Smooth muscle cell (in vitro differentiated cells): ENCODE data around the gene PRAC2. TPM values are rescaled to one million over a fixed set of nuclear protein-coding genes. Genes with fewer than 3 reads are reported as not detected.
A peak's percentile ranks its signal among the peaks of the same experiment; 100 is the strongest.

ENCODE experiments used
- DNase-seq: peaks from one replicate; lab custom pipeline; 2025; ENCODE audit not compliant: unreplicated experiment; lab: John Stamatoyannopoulos, UW
- H2AFZ ChIP-seq: fragments of 200-600 bp; sonication (generic); 2 replicates; pipeline ENCODE4 v1.6.0; 2016; ENCODE audit warnings: antibody characterized with exemption, low read depth, mild to moderate bottlenecking
- H3F3A ChIP-seq: fragments of 200-600 bp; sonication (generic); 2 replicates; pipeline ENCODE4 v1.6.0; 2017; ENCODE audit warnings: antibody characterized with exemption, low read depth
- H3K27ac ChIP-seq: fragments of 200-600 bp; sonication (generic); 2 replicates; pipeline ENCODE4 v1.5.1; 2016; ENCODE audit warnings: low read depth, mild to moderate bottlenecking
- H3K27me3 ChIP-seq: fragments of 200-600 bp; sonication (generic); 2 replicates; pipeline ENCODE4 v1.6.1; 2016; ENCODE audit warnings: low read depth, mild to moderate bottlenecking
- H3K36me3 ChIP-seq: fragments of 200-600 bp; sonication (generic); 2 replicates; pipeline ENCODE4 v1.5.1; 2016; ENCODE audit warnings: low read depth
- H3K4me1 ChIP-seq: fragments of 200-600 bp; sonication (generic); 2 replicates; pipeline ENCODE4 v1.5.1; 2016; ENCODE audit warnings: low read depth
- H3K4me2 ChIP-seq: fragments of 200-600 bp; sonication (generic); 2 replicates; pipeline ENCODE4 v1.6.0; 2016; ENCODE audit warnings: mild to moderate bottlenecking
- H3K4me3 ChIP-seq: fragments of 200-600 bp; sonication (generic); 2 replicates; pipeline ENCODE4 v1.5.1; 2016; ENCODE audit warnings: mild to moderate bottlenecking
- H3K79me2 ChIP-seq: fragments of 200-600 bp; sonication (generic); 2 replicates; pipeline ENCODE4 v1.6.0; 2016; ENCODE audit warnings: low read depth, mild to moderate bottlenecking
- H3K9ac ChIP-seq: fragments of 200-600 bp; sonication (generic); 2 replicates; pipeline ENCODE4 v1.6.0; 2016; ENCODE audit warnings: low read depth
- H3K9me3 ChIP-seq: fragments of 200-600 bp; sonication (generic); replicated peaks from 2 replicates; pipeline ENCODE4 v1.5.1; 2016; ENCODE audit warnings: low read depth
- H4K20me1 ChIP-seq: fragments of 200-600 bp; sonication (generic); 2 replicates; pipeline ENCODE4 v1.6.0; 2016; ENCODE audit warnings: low read depth
- WGBS: methylation state at CpG from one replicate; pipeline ENCODE4 v1.1.7; 2016; ENCODE audit warnings: low lambda C conversion rate; 5-methylcytosine and 5-hydroxymethylcytosine counted together
- polyA plus RNA-seq: library from polyadenylated mRNA; unstranded; fragments of >200 nt; fragmentation: Nextera tagmentation; extraction: Ambion mirVana; gene quantifications from 2 replicates; pipeline ENCODE4 v1.2.1, GENCODE V29; 2016
- total RNA-seq: library from RNA; depleted of rRNA; stranded (reverse); fragments of >200 nt; gene quantifications from 2 replicates; pipeline ENCODE4 v1.2.3, GENCODE V29; 2014
- TF ChIP-seq, protein P1 (sequence below): fragments of 200-600 bp; sonication (generic); IDR thresholded peaks from 2 replicates; pipeline ENCODE4 v1.5.1; 2017; ENCODE audit warnings: borderline replicate concordance, mild to moderate bottlenecking, antibody characterized with exemption; ENCODE audit not compliant: insufficient read depth, poor library complexity, severe bottlenecking

PRAC2 gene
- total and polyA plus RNA-seq, 2 experiments from 2014 or later: 3.5 to 7.8 TPM

DNA sequence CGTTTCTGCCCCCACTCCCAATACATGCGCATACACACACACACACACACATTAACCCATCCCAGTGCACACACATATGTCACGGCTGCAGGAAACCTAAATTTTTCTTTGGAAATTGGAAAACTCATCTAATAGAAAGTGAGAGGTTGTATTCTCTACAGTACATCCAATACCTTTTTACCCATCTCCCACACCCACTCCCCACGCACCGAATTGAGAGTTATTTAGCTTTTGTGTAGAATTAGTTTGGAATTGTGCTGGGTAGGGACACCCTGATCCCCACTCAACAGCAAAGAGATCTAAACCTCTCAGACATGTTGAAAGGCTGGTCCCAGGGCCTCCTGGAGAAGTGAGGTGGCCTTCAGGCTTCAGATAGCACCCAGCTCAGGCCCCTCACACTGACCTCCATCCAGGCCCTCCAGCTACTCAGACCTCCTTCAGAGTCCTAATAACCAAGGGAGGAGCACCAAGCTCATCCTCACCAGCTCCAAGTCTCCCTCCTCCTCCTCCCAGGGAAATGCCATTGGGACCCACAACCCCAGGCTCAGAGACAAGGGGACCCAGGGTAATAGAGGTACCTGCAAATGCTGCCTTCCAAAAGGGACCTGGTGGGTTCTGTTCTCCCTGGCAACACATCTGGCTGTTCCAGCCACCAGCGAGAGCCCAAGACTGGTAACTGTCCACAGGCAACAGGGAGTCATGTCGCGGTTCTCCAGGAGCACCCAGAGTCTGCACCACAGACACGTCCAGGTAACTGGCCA is 4.6 kb downstream of the PRAC2 start:
- no peaks in the 10 kb centered on the region for H3K4me1 ChIP-seq
- H3K4me3 ChIP-seq: peak overlapping the region; percentile 61
- H4K20me1 ChIP-seq: no peaks in the 10 kb centered on the region
- no peaks in the 10 kb centered on the region for H3F3A ChIP-seq
- 51% methylated on average over 9 of the region's 9 CpGs for WGBS
- peaks cover 56% of the 10 kb centered on the region for H3K27me3 ChIP-seq
- H2AFZ ChIP-seq: peak overlapping the region; percentile 96
- H3K27ac ChIP-seq: no peak overlapping the region
- no peaks in the 10 kb centered on the region for H3K79me2 ChIP-seq
- TF ChIP-seq, protein P1, sequence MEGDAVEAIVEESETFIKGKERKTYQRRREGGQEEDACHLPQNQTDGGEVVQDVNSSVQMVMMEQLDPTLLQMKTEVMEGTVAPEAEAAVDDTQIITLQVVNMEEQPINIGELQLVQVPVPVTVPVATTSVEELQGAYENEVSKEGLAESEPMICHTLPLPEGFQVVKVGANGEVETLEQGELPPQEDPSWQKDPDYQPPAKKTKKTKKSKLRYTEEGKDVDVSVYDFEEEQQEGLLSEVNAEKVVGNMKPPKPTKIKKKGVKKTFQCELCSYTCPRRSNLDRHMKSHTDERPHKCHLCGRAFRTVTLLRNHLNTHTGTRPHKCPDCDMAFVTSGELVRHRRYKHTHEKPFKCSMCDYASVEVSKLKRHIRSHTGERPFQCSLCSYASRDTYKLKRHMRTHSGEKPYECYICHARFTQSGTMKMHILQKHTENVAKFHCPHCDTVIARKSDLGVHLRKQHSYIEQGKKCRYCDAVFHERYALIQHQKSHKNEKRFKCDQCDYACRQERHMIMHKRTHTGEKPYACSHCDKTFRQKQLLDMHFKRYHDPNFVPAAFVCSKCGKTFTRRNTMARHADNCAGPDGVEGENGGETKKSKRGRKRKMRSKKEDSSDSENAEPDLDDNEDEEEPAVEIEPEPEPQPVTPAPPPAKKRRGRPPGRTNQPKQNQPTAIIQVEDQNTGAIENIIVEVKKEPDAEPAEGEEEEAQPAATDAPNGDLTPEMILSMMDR: no peak
- H3K36me3 ChIP-seq: no peaks in the 10 kb centered on the region
- H3K4me2 ChIP-seq: peak overlapping the region; percentile 97
- no peak overlapping the region for H3K9ac ChIP-seq
- no peaks in the 10 kb centered on the region for H3K9me3 ChIP-seq
- no peak for DNase-seq

DNA sequence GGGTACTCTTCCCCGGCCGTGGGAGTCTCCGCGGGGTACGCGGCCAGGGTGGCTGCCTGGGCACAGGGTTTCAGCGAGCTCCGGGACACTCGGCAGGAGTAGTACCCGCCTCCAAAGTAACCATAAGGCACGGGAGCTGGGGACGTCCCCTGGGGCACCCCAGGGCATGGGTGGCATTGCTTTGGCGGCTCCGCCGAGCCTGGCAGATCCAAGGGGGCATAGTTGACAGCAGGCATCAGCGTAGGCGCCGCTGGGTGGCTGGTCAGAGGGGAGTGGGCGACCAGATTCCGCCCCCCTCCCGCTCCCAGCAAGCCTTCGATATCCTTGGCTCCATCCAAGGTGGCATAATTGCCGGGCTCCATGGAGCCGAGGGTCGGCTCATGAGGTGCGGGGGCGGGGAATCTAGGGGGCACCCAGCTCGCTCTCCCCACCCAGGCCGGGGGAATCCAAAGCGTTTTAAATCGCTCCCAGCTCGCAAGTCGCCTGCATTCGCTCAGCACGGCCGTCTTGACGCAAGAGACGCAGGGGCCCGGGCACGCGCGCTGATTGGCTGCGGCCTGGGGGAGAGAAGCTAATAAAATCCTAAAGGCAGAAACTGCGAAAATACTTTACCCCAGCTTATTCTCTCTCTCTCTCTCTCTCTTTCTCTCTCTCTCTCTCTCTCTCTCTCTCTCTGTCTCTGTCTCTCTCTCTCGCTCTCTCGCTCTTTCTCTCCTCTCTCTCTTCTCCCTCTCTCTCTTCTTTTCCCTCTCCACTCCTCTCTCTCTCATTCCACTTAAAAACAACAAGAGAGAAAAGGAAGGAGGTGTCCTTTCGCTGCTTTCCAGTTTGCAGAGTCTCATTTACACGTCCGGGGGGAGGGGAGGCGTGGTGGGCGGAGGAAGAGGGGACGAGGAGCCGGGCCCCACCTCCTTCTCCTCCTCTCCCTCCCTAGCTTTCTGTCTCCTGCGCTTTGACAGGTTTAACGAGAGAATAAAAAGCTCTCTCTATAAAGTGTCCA is 5.5 kb downstream of the PRAC2 start, which contains the start of gene HOXB13:
HOXB13 (minus strand) TSS at position 519 of the 1,000 bp plus-strand sequence; CDS start at position 362, 157 bp downstream.
- no peaks in the 10 kb centered on the region for H3F3A ChIP-seq
- H3K4me3 ChIP-seq: peak within 1 kb of the TSS; percentile 61
- H3K36me3 ChIP-seq: no peaks in the 10 kb centered on the region
- peak within 1 kb of the TSS; percentile 83 for H3K27ac ChIP-seq
- H3K79me2 ChIP-seq: no peaks in the 10 kb centered on the region
- H3K27me3 ChIP-seq: peaks cover 62% of the 10 kb centered on the region
- H4K20me1 ChIP-seq: no peaks in the 10 kb centered on the region
- TF ChIP-seq, protein P1: no peak
- peak within 1 kb of the TSS; percentile 97 for H3K4me2 ChIP-seq
- H3K9ac ChIP-seq: peak within 1 kb of the TSS; percentile 70
- peak within 1 kb of the TSS; percentile 96 for H2AFZ ChIP-seq
- 5% methylated on average over 50 of the region's 55 CpGs for WGBS
- peak; percentile 66 for DNase-seq
- H3K4me1 ChIP-seq: no peaks in the 10 kb centered on the region
- no peaks in the 10 kb centered on the region for H3K9me3 ChIP-seq

DNA sequence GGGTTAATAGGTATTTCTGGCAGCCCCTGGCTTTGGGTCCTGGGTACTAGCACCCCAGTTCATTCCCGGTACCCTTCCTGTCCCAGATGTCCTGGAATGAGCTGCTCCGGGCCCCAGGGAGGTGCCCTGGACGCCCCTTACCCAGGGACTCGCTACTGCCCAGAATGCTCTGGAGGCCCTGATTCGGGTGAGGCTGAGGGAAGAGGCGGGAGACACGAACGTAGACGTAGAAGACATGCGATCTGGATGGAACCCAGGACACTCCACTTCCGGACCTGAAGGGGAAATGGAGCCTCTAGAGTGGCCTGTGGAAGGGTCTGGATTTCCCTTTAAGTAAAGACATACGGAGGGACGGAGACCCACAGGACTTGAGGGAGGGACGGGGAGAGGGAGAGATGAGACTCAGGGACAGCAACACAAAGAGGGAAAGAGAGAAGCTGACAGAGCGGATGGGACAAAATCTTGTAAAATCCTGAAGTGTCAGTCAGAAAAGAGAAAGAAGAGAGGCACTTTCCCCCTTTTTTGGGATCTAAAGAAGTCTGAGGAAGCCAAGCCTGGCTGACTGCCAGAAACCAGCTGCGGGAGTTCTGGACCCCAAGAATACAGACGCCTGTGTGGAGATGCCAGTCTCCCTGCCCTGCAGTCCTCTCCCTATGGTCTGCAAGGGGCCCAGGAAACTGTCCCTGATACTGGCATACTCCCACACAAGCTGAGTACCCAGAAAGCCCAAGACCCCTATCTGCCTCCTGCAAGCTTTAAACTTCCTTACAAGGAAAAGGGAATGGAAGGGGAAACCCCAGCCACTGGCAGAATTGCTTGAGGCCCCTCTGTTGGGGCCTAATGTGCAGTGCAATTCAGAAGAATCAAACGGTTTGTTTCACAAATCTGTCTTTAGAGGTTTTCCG is 6.6 kb downstream of the PRAC2 start:
- H3F3A ChIP-seq: no peaks in the 10 kb centered on the region
- H3K9me3 ChIP-seq: no peaks in the 10 kb centered on the region
- H2AFZ ChIP-seq: peak overlapping the region; percentile 96
- no peaks in the 10 kb centered on the region for H3K4me1 ChIP-seq
- H3K9ac ChIP-seq: peak overlapping the region; percentile 70
- peaks cover 73% of the 10 kb centered on the region for H3K27me3 ChIP-seq
- no peak for DNase-seq
- H3K27ac ChIP-seq: peak overlapping the region; percentile 83
- TF ChIP-seq, protein P1: no peak
- peak overlapping the region; percentile 61 for H3K4me3 ChIP-seq
- peak overlapping the region; percentile 97 for H3K4me2 ChIP-seq
- H3K79me2 ChIP-seq: no peaks in the 10 kb centered on the region
- 9% methylated on average over 19 of the region's 19 CpGs for WGBS
- H4K20me1 ChIP-seq: no peaks in the 10 kb centered on the region
- H3K36me3 ChIP-seq: no peaks in the 10 kb centered on the region
